GM10266 (cell line): Measurements from ENCODE around the gene VDR.
"Not testable (repeated sequence)": the region's sequence is repeated elsewhere in the genome, so short reads cannot be mapped to it uniquely, and the experiment has no call there.

Experiments used
- DNase-seq: peaks from one replicate; pipeline ENCODE4 v3.0.0; 2012; ENCODE audit errors: extremely low spot score
- TF ChIP-seq, protein P1 (sequence below): IDR thresholded peaks from 2 replicates; pipeline ENCODE4 v1.5.1; 2012; ENCODE audit warnings: mild to moderate bottlenecking, low read depth; ENCODE audit not compliant: control insufficient read depth, insufficient read depth; ENCODE audit errors: missing control alignments

VDR gene

DNA sequence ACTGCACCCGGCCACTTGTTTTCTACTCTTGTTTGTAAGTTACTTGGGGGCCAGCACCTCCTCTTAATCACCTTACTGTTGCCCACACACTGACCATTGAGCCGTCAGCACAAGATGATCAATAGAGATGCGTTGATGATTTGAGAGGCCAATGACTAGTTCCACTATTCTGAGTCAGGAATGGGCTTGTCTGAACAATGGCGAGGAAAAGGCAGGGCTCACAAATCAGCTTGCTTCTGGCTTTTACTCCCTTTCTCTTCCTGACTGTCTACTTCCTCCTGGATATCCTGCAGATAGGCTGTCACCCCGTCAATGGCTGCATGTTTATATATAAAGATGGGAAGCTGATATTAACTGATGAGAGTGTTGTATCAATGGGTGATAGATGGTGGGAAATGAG is 55.9 kb downstream of the VDR start:
- DNase-seq: no peak
- TF ChIP-seq, protein P1, sequence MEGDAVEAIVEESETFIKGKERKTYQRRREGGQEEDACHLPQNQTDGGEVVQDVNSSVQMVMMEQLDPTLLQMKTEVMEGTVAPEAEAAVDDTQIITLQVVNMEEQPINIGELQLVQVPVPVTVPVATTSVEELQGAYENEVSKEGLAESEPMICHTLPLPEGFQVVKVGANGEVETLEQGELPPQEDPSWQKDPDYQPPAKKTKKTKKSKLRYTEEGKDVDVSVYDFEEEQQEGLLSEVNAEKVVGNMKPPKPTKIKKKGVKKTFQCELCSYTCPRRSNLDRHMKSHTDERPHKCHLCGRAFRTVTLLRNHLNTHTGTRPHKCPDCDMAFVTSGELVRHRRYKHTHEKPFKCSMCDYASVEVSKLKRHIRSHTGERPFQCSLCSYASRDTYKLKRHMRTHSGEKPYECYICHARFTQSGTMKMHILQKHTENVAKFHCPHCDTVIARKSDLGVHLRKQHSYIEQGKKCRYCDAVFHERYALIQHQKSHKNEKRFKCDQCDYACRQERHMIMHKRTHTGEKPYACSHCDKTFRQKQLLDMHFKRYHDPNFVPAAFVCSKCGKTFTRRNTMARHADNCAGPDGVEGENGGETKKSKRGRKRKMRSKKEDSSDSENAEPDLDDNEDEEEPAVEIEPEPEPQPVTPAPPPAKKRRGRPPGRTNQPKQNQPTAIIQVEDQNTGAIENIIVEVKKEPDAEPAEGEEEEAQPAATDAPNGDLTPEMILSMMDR: no peak

DNA sequence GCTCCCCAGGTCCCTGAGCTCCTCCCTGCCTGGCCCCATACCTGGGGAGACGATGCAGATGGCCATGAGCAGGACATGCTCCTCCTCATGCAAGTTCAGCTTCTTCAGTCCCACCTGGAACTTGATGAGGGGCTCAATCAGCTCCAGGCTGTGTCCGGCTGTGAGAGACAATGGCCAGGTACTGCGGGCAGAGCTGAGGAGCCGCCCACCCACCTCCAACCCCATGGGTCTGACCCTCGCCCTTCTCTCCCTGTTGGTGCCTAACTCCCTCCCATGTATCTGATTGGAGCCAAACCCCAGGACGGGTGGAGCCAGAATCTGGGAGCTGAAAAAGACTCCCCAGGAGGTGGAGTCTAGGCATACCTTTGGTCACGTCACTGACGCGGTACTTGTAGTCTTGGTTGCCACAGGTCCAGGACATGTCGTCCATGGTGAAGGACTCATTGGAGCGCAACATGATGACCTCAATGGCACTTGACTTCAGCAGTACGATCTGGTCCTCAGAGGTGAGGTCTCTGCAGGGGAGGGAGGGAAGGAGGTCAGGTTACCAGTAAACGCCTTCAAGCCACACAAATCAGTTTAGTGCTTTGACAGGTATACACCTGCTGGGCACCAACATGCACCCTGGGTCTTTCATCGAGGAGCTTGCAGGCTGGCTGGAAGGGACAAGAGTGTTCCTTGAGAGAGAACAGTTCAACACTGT is 58.3 kb downstream of the VDR start:
- TF ChIP-seq, protein P1: no peak
- DNase-seq: no peak

DNA sequence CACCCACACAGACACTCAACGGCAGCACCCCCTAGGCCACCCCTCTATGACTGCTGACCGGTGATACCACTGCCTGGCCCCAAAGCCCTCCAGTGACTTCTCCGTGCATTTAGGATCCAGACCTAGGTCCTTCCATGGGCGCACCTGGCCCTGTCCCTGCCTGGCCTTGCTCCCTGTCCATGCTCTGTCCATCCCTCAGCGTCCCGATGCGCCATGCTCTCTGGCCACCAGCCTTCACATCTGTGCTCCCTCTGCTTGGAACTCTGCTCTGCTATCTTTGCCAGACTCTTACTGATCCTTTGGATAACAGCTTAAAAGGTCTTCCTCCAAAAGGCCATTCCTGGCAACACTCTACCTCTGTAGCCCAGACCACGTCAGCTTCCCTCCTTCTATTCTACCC is 59.7 kb downstream of the VDR start:
- TF ChIP-seq, protein P1: no peak

DNA sequence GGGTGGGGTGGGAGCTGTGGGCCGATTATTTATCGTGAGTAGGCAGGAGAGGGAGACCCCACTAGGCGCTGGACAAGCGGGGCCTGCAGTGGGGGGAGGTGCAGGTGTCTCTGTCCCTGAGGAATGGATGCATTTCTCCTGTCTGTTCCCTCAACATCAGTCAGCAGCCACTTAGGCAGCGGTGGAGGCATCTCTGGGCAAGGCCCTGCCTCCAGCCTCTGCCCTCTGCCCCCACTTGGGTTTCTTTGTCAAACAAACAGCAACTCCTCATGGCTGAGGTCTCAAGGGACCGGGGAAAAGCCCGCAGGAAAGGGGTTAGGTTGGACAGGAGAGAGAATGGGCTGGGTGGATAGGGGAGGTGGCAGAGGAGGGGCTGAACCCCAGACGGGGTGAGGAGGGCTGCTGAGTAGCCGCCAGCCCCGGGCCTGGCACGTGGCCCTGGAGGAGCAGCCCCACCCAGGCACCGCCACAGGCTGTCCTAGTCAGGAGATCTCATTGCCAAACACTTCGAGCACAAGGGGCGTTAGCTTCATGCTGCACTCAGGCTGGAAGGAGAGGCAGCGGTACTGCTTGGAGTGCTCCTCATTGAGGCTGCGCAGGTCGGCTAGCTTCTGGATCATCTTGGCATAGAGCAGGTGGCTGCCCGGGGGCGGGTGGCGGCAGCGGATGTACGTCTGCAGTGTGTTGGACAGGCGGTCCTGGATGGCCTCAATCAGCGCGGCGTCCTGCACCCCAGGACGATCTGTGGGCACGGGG is 60.4 kb downstream of the VDR start:
- TF ChIP-seq, protein P1: no peak
- DNase-seq: no peak

More for the DNA sequence above, 59.7 kb downstream of the VDR start:
- no peak for DNase-seq

DNA sequence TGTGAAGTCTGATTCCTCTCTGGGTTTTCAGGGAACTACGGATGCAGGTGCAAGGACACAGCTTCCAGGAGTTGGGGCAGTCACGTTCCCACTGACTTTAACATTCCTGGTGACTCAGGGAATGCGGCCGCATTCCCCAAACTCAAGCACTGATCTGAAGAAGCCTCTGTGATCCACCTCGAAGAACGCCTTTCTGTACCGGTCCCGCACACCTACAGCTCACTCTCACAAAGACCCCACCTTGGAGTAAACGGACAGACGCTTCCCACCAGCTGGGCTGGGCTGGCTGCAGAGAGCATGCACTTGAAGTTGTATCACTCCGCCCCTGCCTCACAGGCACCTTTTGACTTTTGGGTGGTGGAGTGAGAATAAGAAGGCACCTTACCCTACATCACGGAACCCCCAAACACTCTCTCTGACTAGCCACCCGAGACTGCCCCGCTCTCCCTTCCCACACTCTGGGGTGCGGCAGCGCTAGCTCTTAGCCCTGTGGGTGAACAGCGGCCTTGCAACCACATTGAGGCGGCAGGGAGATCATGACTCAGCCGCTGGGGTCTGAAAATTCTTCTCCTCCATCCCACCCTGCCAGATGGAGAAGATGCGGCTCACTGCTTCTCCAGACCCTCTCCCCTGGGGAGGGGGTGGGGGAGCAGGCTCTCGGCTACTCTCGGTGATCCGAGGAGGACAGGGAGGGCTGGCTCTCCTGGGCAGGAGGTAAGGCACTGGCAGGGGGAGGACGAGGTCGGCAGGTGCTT is 61.4 kb downstream of the VDR start:
- DNase-seq: no peak
- TF ChIP-seq, protein P1: no peak

DNA sequence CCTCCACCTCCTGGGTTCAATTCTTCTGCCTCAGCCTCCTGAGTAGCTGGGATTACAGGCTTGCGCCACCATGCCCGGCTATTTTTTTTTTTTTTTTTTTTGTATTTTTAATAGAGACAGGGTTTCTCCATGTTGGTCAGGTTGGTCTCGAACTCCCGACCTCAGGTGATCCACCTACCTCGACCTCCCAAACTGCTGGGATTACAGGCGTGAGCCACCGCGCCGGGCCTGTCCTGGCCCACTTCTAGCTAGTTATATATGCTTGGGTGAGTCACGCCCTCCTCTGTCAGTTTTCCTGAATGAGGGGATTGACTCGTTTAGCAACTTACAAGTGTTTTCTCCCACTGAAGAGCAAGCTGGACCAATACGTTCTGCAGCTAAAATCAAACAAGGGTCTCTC is 62.3 kb downstream of the VDR start:
- DNase-seq: not testable (repeated sequence)

DNA sequence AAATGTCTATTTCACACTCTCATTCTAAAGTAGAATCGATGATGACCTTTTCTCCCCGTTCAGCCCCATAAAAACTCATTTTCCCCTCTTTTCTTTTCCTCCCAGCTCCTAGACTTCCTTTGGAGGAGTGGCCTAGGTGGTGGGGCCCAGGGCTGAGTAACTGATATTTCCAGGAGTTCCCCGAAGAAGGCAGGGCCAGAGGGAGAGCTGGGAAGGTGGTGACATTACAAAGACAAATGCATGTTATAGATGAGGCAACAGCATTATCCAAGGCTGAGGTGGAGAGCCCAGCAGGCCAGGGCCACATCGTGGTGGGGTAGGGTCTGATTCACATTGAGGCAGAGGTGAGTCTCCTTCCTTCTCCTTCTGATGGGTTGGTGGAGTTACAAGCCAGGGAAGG is 62.9 kb downstream of the VDR start:
- TF ChIP-seq, protein P1: no peak
- DNase-seq: no peak
